ENCODE data around the gene LIN7B.

GRCh38 chr19:49110567-49110966, 3.6 kb upstream of the LIN7B start:
- no peak for TF ChIP-seq POLR2A (IDR thresholded peaks at IDR 0.05)
- TF ChIP-seq, protein P1, sequence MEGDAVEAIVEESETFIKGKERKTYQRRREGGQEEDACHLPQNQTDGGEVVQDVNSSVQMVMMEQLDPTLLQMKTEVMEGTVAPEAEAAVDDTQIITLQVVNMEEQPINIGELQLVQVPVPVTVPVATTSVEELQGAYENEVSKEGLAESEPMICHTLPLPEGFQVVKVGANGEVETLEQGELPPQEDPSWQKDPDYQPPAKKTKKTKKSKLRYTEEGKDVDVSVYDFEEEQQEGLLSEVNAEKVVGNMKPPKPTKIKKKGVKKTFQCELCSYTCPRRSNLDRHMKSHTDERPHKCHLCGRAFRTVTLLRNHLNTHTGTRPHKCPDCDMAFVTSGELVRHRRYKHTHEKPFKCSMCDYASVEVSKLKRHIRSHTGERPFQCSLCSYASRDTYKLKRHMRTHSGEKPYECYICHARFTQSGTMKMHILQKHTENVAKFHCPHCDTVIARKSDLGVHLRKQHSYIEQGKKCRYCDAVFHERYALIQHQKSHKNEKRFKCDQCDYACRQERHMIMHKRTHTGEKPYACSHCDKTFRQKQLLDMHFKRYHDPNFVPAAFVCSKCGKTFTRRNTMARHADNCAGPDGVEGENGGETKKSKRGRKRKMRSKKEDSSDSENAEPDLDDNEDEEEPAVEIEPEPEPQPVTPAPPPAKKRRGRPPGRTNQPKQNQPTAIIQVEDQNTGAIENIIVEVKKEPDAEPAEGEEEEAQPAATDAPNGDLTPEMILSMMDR (IDR thresholded peaks at IDR 0.05), result no peak
- no peak for TF ChIP-seq POLR2AphosphoS5 (IDR thresholded peaks at IDR 0.05)

All from breast epithelium (tissue), 3 donors.